GM18520 (cell line): ENCODE results near the gene DGKE.

Source experiments
- ATAC-seq: cut with Tn5 transposase; IDR thresholded peaks from one replicate; pipeline ENCODE4 v1.9.1; 2021; ENCODE audit not compliant: unreplicated experiment

DGKE gene

DNA sequence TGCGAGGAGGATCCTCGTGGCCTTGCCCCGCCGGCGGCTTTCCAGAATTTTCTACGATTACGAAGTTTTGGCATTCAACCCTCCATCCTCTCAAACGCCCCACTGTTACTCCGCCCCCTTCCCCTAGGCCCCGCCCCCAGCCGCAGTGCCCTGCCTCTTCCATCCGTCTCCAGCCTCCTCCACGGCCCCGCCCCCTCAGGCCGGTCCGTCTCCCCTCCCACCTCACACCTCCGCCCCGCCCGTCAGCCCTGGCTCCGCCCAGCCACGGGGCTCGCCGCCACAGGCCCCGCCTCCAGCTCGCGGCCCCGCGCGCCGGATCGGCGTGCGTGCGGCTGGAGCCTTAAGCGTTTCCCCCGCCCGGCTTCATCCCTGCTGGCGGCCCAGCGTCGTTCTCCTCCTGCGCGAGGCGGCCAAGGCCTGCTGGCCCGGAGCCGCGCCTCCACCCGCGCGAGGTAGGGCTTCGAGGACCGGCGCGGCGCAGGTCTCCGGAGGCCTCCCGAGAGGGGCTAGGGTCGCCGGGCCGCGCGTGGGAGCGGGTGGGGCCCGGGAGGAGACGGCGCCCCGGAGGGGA is at the start of gene DGKE, which contains the start of gene C17orf67:
Gene DGKE (plus strand): TSS at position 343 of the 571 bp plus-strand sequence. CDS start 645 bp downstream, outside the sequence.
Gene C17orf67 (minus strand): TSS at position 112 of the 571 bp plus-strand sequence. CDS start 18,110 bp downstream, outside the sequence.
- ATAC-seq, result peak; percentile 64

DNA sequence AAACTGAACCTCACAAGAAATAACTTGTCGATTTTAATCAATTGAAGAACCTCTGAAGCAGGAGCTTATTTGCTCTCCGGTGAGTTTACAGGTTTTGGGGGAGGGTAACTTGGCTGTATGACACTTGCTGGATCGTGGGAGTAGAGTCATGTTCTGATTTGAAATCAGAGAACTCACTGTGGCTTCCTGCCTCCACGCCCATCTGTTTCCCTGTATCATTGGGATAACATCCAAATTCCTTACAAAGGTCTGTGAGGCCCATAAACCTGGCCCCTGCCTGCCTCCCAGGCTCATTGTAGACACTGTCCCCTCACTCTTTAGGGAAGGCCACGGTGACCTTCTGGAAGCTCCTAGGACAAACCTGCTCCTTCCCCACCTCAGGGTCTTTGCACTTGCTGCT is 48.5 kb upstream of the DGKE start:
- ATAC-seq, result no peak

DNA sequence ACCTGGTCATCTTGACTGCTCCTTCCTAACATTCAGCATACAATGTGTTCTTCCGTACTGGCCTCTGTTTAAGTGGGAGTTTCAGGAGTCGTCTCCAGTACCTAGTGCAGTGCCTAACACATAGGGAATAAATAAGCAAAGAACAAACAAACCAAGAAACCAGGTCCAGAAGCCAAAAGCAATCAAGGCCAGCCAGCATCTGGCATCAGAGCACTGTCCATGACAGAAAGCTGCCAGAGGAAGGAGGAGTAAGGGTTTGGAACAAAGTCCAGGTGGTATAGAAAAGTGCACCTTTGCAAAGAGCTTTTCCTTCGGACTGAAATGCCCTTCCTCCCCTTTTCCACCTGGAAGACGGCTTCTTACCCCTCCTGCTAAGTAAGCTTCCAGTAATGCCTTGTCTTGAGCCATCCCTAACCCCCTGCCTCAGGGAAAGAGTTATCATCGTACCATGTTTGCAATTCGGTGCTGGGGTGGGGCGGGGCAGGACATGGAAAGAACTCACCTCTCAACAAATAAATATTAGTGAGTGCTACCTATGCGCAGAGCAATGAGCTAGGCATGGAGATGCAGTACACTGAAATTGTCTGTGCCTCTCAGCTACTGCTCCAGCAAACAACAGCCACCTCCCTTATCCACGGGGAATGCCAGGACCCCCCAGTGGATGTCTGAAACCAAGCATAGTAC is 47.8 kb upstream of the DGKE start:
- ATAC-seq, result no peak

DNA sequence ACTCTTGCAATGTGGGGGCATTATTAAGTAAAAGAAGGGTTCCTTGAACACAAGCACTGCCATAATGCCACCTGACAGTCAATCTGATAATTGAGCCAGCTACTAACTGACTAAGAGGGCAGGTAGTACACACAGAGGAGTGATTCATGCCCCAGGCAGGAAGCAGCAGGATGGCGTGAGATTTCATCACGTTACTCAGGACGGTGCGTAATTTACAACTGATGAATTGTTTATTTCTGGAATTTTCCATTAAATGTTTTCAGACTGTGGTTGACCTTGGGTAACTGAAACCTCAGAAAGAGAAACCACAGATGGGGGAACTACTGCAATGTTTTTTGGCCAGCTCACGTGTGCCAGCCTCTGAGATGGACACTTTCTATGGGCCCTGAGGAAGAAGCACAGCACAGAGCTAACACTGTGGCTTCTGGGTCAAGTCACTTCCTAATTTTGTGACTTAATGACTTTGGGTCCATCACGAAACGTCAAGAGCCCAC is 46.9 kb upstream of the DGKE start:
- ATAC-seq, result peak; percentile 85

DNA sequence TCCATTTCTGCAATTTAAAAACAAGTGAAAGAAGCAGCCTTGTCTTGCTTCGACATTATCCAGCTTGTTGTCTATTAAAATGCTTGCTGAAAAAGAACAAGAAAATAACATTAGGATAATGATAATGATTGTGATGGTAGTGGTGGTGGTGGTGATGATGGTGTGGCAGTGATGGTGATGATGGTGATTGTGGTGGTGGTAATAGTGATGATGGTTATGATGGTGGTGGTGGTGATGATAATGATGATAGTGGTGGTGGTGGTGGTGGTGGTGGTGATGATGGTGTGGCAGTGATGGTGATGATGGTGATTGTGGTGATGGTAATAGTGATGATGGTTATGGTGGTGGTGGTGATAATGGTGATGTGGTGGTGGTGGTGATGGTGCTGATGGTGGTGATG is 41.7 kb upstream of the DGKE start:
- ATAC-seq, result no peak

DNA sequence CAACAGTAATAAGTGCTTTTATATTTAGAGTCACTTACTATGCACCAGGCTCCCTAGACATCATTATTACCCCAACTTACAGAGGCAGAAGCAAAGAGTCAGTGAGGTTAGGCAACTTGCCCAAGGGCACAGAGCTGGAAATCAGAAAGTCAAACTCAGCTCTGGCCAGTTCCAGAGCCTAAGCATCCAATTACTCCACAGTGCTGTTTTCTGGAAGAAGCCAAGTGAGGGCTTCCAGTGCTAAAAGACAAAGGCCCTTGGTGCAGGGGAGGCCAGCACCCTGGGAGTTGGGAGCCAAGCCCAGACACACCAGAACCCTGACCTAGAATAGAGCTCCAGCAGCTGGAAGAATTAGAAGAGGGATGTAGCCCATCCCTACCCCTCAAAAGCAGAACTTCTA is 40.4 kb upstream of the DGKE start:
- no peak for ATAC-seq

DNA sequence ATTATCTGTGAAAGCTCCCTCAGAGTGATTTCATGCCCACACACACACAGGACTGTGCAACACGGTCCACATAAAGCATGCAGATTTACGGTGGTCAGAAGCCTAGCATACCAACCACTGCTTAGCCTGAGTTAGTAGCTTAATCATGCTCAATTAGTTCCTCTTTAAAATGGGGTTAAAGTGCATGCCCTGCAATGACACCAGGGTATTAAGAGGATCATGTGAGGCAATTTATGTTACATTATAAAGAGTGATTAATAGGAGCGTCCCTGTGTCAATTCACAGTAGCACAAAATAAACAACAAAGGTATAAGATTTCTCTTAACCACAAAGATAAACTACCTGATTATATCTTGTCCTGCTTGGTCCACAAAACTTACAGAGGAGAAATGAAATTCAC is 40.0 kb upstream of the DGKE start:
- no peak for ATAC-seq

DNA sequence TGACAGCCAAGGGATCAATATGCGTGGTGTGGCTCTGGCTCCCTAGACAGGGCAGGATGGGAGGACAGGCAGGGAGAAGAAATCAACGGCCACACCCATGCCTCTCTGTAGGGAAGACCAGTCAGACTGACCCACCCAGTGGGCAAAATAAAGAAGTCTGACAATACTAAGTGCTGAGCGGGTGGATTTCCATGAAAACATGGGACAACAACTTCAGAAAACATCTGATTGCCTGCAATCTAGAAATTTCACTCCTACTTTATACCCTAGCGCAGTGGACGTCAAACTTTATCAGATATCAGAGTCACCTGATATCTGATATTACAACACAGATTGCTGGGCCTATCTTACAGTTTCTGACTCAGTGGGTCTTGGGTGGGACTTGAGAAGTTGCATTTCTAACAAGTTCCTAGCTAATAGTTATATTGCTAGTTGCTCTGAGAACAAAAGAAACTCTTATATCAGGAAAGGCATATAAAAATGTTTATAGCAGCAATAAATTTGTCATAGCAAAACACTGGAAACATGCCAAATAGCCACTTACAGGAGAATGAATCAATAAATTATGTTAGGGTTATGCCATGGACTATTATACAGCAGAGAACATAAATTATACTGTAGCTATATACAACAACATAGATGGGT is 38.6 kb upstream of the DGKE start:
- ATAC-seq, result no peak

DNA sequence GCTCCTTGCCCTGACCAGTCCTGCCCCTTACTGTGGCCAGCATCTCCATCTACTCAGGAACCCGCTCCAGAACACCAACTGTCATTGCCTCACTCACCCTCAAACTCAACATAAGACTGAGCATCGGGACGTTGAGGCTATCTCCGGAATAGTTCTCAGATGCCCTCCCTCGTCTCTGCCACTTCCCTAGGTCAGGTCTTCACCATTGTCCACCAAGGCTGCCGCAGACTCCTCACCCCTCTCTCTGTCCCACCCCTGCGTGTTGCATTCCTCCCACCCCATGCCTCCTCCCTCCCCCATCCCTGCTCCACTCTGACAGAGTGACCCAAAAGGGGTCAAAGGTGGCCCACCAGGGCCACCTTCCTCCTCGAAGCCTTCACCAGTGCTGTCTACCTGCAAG is 37.4 kb upstream of the DGKE start:
- ATAC-seq, result no peak

DNA sequence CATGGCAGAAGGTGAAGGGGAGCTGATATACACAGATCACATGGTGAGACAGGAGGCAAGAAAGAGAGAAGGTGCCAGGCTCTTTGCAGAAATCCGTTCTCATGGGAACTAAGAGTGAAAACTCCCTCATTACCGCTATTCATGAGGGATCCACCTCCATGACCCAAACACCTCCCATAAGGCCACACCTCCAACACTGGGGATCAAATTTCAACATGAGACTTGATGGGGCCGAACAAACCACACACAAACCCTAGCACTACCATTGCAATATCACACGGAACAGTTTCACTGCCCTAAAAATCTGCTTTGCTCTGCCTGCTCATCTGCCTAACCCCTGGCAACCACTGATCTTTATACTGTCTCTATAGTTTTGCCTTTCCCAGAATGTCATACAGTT is 35.0 kb upstream of the DGKE start:
- ATAC-seq, result no peak

DNA sequence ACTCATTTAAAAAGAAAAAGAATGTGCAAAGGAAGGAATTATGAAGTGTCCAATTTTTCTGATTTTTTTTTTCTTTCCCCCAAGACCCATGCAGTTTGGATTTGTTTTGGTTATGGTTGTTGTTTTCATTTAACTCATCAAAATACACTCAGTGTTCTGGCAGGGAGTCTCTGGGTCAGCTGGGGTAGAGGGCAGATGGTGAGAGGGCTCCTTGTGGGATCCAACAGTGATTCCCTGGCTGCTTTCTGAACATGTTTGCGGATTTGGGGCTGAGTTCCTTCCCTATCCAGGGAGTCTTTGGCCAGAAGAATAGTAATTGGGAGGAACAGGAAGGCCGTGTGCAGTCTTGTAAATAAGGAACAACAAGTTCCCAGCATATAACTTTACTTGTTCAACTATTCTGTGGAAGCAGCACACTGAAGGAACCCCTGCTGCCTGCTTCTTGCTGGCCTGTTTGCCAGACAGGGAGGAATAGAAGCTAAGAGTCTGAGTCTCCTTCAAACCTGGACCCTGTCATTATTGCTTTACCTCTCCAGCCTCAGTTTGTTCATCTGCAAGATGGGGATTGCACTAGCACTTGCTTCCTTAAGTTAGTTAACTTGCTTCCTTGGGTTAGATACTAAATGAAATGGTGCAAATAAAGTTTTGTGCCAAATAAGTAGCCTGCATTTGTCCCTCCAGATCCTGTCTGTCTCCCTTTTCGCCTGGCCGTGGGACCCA is 32.3 kb upstream of the DGKE start:
- no peak for ATAC-seq

DNA sequence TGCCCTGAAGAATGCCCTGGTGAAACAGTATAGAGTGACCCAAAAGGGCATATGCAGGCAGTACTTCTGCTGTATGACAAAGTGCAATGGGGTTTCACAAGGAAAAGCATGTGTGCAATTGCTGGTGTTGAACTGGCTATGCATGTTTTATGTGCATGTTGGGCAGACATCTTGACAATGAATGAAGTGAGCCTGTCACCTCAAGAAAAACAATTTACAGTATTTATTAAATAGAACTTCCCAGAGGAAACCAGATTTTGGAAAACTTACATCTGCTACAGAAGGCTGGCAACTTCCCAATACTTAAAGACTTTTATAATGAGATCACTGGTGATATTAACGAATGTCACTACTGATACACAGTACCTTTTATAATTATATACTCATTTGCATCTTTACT is 30.9 kb upstream of the DGKE start:
- no peak for ATAC-seq

DNA sequence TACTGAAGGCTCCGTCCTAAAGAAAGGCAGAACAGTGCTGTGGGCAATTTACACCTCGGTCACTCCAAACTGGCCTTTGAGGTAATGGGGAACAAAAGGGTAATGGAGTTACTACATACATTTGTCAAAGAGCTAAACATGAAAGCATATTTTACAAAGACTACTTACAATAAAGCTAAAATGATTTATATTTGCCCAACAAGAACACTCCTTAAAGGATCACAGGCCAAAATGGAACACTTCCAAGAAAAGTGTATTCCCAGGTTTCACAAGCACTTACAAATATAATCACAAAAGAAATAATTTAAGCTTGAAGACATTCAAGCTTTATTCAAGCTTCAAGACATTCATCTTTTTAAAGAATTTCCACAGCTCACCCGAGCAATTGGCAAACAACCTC is 29.5 kb upstream of the DGKE start:
- no peak for ATAC-seq

DNA sequence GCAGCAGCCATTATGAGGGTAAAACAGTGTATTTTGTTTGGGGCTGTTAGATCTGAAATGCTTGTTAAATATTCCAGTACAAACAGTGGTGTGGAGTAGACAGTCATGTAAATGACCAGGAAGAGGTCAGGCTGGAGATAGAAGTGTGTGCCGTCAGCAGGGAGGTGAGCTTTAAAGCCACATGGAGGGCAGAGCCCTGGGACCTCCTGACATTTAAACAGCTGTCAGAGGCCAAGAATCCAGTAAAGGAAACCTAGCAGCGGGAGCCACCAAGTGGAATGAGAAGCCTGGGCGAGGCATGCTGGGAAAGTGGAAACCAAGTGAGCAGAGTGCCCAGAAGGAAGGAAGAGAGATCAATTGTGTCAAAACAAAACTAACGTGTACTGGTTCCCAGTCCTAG is 27.0 kb upstream of the DGKE start:
- no peak for ATAC-seq

DNA sequence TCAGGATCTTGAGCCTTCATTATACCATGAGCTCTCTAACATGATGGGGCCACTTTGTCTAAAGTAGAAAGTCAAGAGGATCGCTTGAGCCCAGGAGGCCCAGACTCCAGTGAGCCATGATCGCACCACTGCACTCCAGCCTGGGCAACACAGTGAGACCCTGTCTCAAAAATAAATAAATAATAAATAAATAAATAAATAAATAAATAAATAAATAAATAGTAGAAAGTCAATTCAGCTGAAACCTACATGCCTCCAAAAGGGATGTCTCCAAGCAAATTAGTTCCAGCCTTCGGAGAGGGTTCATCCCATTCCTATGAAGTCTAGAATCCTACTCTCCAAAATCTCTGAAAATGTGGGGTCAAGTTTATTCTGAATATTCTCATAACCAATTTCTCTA is 26.2 kb upstream of the DGKE start:
- ATAC-seq, result no peak

DNA sequence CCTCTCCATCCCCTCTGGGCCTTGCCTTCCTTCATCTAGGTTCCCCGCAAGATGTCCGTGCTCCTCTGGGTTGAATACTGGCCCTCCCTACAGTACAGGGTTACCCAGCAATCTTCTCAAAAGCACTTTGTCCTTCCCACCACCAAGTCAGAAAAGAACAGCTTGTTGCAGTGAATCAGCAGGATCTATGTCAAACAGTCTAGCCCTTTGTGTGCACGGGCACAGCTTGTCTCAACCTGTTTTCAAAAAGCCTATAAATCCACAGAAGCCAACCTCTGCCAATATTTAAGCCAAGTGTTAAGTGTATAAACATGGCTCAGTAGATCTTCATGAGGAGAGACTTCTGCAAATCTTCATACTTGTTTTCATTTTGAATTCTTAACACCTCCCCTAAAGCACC is 25.4 kb upstream of the DGKE start:
- no peak for ATAC-seq

DNA sequence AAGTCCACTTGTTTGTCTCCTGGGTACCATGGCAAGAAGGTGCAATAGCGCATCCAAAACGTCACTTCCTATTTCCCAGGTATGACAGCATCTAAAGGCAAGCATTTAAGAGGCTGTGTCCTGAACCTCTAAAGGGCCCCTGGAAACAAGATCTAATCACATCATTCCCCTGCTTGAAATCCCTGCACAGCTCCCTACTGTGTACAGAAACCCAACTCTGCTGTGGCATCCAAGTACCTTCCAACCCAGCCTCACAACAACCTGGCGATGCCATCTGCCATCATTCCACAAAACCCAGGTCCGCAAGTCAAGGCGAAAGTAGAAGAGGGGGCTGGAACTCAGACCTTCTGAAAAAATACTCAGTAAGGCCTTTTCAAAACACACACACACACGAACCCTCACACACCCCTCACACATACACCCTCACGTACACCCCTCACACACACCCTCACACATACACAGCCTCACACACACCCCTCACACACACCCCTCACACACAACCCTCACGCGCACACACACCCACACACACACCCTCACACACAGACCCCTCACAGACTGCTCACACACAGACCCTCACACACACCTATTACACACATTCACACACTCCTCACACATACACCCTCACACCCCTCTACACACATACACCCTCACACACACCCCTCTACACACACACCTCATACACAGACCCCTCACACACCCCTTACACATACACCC is 24.7 kb upstream of the DGKE start:
- ATAC-seq, result no peak

DNA sequence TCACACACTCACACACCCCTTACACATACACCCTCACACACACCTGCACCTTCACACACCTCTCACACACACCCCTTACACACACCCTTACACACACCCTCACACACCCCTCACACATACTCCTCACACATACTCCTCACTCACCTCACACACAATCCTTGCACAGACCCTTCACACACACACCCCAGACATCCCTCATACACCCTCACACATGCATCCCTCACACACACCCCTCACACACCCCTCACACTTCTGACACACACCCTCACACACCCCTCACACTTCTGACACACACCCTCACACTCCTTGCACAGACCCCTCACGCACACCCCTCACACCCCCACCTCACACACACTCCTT is 24.2 kb upstream of the DGKE start:
- no peak for ATAC-seq

DNA sequence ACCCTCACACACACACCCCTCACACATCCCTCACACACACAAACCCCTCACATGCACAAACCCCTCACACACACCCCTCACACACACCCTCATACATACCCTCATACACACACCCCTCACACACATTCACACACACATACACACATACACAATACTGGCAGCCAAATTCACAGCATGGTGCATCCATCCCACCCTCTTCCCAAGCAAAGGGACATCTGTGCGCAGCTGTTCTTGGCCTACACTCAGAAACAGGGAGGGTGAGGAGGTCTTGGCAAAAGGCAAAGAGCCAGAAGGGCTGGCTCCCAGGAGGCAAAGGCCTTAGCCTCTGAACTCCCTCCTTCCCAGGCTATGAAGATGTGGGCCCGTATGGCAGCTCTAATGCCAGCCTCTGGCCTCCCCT is 23.6 kb upstream of the DGKE start:
- no peak for ATAC-seq

DNA sequence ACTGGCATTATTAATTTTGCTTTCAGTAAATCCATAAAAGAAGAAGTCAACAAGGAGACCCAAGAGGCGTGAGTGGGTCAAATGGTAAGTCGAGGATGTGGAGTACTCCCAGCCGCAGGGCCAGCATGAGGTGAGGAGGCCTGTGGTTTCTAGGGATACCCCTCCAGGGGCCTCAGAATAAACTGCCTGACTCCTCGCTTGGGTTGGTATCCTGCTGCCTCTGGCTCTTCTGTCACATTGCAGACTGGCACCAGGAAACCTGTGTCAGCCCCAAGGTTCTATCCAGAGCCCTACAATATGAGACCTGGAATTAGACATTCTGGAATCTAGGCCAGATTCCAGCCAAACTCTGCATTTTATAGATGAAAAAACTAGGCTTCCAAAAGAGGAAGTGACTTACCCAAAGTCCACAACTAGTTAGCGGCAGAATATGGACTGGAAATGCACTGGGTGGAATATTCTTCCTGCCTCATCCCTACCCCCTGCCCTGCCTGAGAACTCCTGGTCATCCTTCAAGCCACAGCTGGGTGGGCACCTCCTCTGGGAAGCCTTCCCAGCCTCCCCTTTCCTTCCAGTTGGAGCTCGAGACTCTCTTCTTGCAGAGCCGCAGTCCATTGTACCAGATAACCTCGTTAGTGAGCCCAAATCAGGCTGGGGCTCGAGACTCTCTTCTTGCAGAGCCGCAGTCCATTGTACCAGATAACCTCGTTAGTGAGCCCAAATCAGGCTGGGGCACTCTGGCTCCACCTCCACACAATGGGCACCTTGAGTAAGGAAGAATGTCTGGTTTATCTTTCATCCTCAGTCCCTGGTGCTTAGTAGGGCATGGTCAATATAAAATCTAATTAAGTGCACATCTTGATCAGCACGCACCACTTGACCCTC is 22.8 kb upstream of the DGKE start:
- ATAC-seq, result no peak
